ENCODE results near the gene GABRD. TPM values are rescaled to one million over a fixed set of nuclear protein-coding genes. Genes with fewer than 3 reads are reported as not detected.
A peak's percentile ranks its signal among the peaks of the same experiment; 100 is the strongest.

The GABRD gene
- total RNA-seq, 2 experiments from 2014 or later = not detected

- intact Hi-C loops (cut with micrococcal nuclease) = no loop called here
- ChIA-PET CTCF (interaction anchor here (1.4 to 2.3 kb wide), 2 partner anchors 20 to 80 kb away, joined by 3 to 11 read pairs; no protein-coding TSS in a partner anchor), POLR2A (no interaction called here)
- H3K27ac Mint-ChIP-seq = no peak overlapping the region
- peaks cover 24% of the 10 kb centered on the region for H3K27me3 Mint-ChIP-seq
- no peaks in the 10 kb centered on the region for H3K36me3 Mint-ChIP-seq (ENCODE audit: low read depth)
- H3K4me3 Mint-ChIP-seq = no peak overlapping the region
- no peaks in the 10 kb centered on the region for H3K9me3 Mint-ChIP-seq
- no peak for ATAC-seq
- no peaks in the 10 kb centered on the region for H3K4me1 Mint-ChIP-seq (ENCODE audit: low read depth)
- DNase-seq = no peak
- no peak for TF ChIP-seq CTCF (IDR thresholded peaks at IDR 0.05)
These were observed 5.3 kb downstream of the GABRD start for GRCh38 chr1:2024451-2024850.

GRCh38 chr1:2024887-2025286 lies 5.7 kb downstream of the GABRD start:
- ChIA-PET POLR2A (no interaction called here), CTCF (interaction anchor here (1.4 to 2.3 kb wide), 2 partner anchors 19 to 80 kb away, joined by 3 to 11 read pairs; no protein-coding TSS in a partner anchor)
- no peak for DNase-seq
- no peaks in the 10 kb centered on the region for H3K36me3 Mint-ChIP-seq (ENCODE audit: low read depth)
- no peaks in the 10 kb centered on the region for H3K4me1 Mint-ChIP-seq (ENCODE audit: low read depth)
- no peak for ATAC-seq
- TF ChIP-seq CTCF (IDR thresholded peaks at IDR 0.05) = no peak
- H3K27ac Mint-ChIP-seq = no peak overlapping the region
- peaks cover 23% of the 10 kb centered on the region for H3K27me3 Mint-ChIP-seq
- no peaks in the 10 kb centered on the region for H3K9me3 Mint-ChIP-seq
- intact Hi-C loops (cut with micrococcal nuclease) = no loop called here
- H3K4me3 Mint-ChIP-seq = no peak overlapping the region

GRCh38 chr1:2025491-2025981 lies 6.4 kb downstream of the GABRD start:
- peaks cover 17% of the 10 kb centered on the region for H3K27me3 Mint-ChIP-seq
- intact Hi-C loops (cut with micrococcal nuclease) = no loop called here
- ChIA-PET CTCF (interaction anchor here (2.3 kb wide), 1 partner anchor 19 kb away, joined by 11 read pairs; no protein-coding TSS in a partner anchor), POLR2A (interaction anchor here (1.0 kb wide), 1 partner anchor 66 kb away, joined by 3 read pairs; no protein-coding TSS in a partner anchor)
- H3K4me1 Mint-ChIP-seq (ENCODE audit: low read depth) = no peaks in the 10 kb centered on the region
- TF ChIP-seq CTCF (IDR thresholded peaks at IDR 0.05) = no peak
- H3K4me3 Mint-ChIP-seq = no peak overlapping the region
- no peaks in the 10 kb centered on the region for H3K36me3 Mint-ChIP-seq (ENCODE audit: low read depth)
- no peaks in the 10 kb centered on the region for H3K9me3 Mint-ChIP-seq
- H3K27ac Mint-ChIP-seq = no peak overlapping the region
- DNase-seq = peak; percentile 40
- ATAC-seq = peak; percentile 53

GRCh38 chr1:2027961-2028583 lies 8.9 kb downstream of the GABRD start:
- no peak overlapping the region for H3K4me3 Mint-ChIP-seq
- CTCF ChIA-PET = no interaction called here
- ATAC-seq (no peak), DNase-seq (no peak)
- H3K9me3 Mint-ChIP-seq = no peaks in the 10 kb centered on the region
- POLR2A ChIA-PET = no interaction called here
- no peak overlapping the region for H3K27ac Mint-ChIP-seq
- H3K27me3 Mint-ChIP-seq = peaks cover 4% of the 10 kb centered on the region
- intact Hi-C loops (cut with micrococcal nuclease) = no loop called here
- TF ChIP-seq CTCF (IDR thresholded peaks at IDR 0.05) = no peak
- H3K4me1 Mint-ChIP-seq (ENCODE audit: low read depth) = no peaks in the 10 kb centered on the region
- no peaks in the 10 kb centered on the region for H3K36me3 Mint-ChIP-seq (ENCODE audit: low read depth)

GRCh38 chr1:2028870-2029560 lies 9.9 kb downstream of the GABRD start:
- H3K4me3 Mint-ChIP-seq = no peak overlapping the region
- ChIA-PET CTCF (interaction anchor here (0.8 kb wide), 1 partner anchor 18 kb away, joined by 3 read pairs; no protein-coding TSS in a partner anchor), POLR2A (no interaction called here)
- H3K4me1 Mint-ChIP-seq (ENCODE audit: low read depth) = no peaks in the 10 kb centered on the region
- no peak for DNase-seq
- H3K27me3 Mint-ChIP-seq = no peaks in the 10 kb centered on the region
- H3K27ac Mint-ChIP-seq = no peak overlapping the region
- ATAC-seq = no peak
- no peaks in the 10 kb centered on the region for H3K9me3 Mint-ChIP-seq
- H3K36me3 Mint-ChIP-seq (ENCODE audit: low read depth) = no peaks in the 10 kb centered on the region
- TF ChIP-seq CTCF (IDR thresholded peaks at IDR 0.05) = no peak
- intact Hi-C loops (cut with micrococcal nuclease) = no loop called here

All from activated CD8-positive, alpha-beta T cell treated with anti-CD3 and anti-CD28 coated beads for 36 hours (primary cell).